Naive thymus-derived CD8-positive, alpha-beta T cell (primary cell): ENCODE measurements around the gene GGT6. TPM values are rescaled to one million over a fixed set of nuclear protein-coding genes. Genes with fewer than 3 reads are reported as not detected.

Experiments
- ATAC-seq, 2 donors: fragments of 150-1000 bp; cut with Tn5 transposase in 1 of 2; sonication (Bioruptor Pico), chemical (Tn5 transposase) in 1 of 2; 1 replicate in 1 of 2; 2 replicates in 1 of 2; pipeline ENCODE4 v1.10.0; 2021; ENCODE audit warnings: mild to moderate bottlenecking in 2 of 2, moderate library complexity in 2 of 2
- POLR2A ChIA-PET: fragments of 350-600 bp; sonication (Branson Sonifier 250); formaldehyde crosslinking; loops from one replicate; lab custom pipeline; 2021; ENCODE audit warnings: antibody characterized with exemption; lab: Charles Lee
- DNase-seq, 10 donors: peaks; one replicate each; pipeline versions ENCODE4 v3.0.0 to v3.0.0-alpha.2; 2020 to 2022
- H3K27ac Mint-ChIP-seq, 10 donors: one replicate each; pipeline ENCODE4 v1.8.0; 2020 to 2022; ENCODE audit warnings: mild to moderate bottlenecking in 10 of 10, mixed read lengths in 10 of 10, moderate library complexity in 4 of 10, inconsistent platforms in 1 of 10
- H3K27me3 Mint-ChIP-seq, 5 donors: one replicate each; pipeline ENCODE4 v1.8.0; 2021 to 2022; ENCODE audit warnings: mixed read lengths in 5 of 5
- H3K36me3 Mint-ChIP-seq, 3 donors: one replicate each; pipeline ENCODE4 v1.8.0; 2020 to 2022; ENCODE audit warnings: mixed read lengths in 3 of 3, mild to moderate bottlenecking in 2 of 3, inconsistent platforms in 1 of 3
- H3K4me1 Mint-ChIP-seq, 4 donors: one replicate each; pipeline ENCODE4 v1.8.0; 2021 to 2022; ENCODE audit warnings: mixed read lengths in 4 of 4
- H3K4me3 Mint-ChIP-seq, 10 donors: one replicate each; pipeline ENCODE4 v1.8.0; 2020 to 2022; ENCODE audit warnings: mild to moderate bottlenecking in 10 of 10, mixed read lengths in 10 of 10, moderate library complexity in 6 of 10, inconsistent platforms in 1 of 10
- H3K9me3 Mint-ChIP-seq, 9 donors: one replicate each; pipeline ENCODE4 v1.8.0; 2020 to 2022; ENCODE audit warnings: mixed read lengths in 9 of 9, mild to moderate bottlenecking in 3 of 9, inconsistent platforms in 1 of 9, moderate library complexity in 1 of 9
- polyA plus RNA-seq, 3 donors: library from polyadenylated mRNA; unstranded; fragments of 300-500 nt; fragmentation: Illumina TruSeq; gene quantifications; one replicate each; pipeline ENCODE4 v1.2.3, GENCODE V29; 2021
- total RNA-seq, 8 experiments: library from RNA in 2 of 8; stranded (reverse) in 2 of 8; gene quantifications; one replicate each; pipeline ENCODE4 v1.2.3 and lab custom pipeline; 2021 to 2026

The GGT6 gene
- total and polyA plus RNA-seq, 5 experiments from 2014 or later = not detected

- POLR2A ChIA-PET = interaction anchor here (0.6 kb wide), 1 partner anchor 18 kb away, joined by 5 read pairs; no protein-coding TSS in a partner anchor
- Mint-ChIP-seq H3K36me3 (peaks cover 0 to 65% (median 2%) of the 10 kb centered on the region in 3 donors), H3K27ac (peak overlapping the region in 1 of 10 donors; percentile 53), H3K9me3 (no peaks in the 10 kb centered on the region), H3K4me1 (peaks cover 0 to 4% (median 0%) of the 10 kb centered on the region in 4 donors), H3K27me3 (no peaks in the 10 kb centered on the region), H3K4me3 (no peak overlapping the region)
- no peak for ATAC-seq
- DNase-seq = no peak
Observed at GRCh38 chr17:4545217-4545951, 15.0 kb downstream of the GGT6 start.

GRCh38 chr17:4544951-4545216 lies 15.5 kb downstream of the GGT6 start:
- Mint-ChIP-seq H3K36me3 (peaks cover 0 to 61% (median 2%) of the 10 kb centered on the region in 3 donors), H3K27me3 (no peaks in the 10 kb centered on the region), H3K4me1 (peaks cover 0 to 4% (median 0%) of the 10 kb centered on the region in 4 donors), H3K4me3 (no peak overlapping the region), H3K27ac (peak overlapping the region in 1 of 10 donors; percentile 53), H3K9me3 (no peaks in the 10 kb centered on the region)
- ATAC-seq = no peak
- DNase-seq = no peak
- POLR2A ChIA-PET = interaction anchor here (0.9 kb wide), 1 partner anchor 10 kb away, joined by 3 read pairs; the partner anchor contains the start of gene MYBBP1A

- Mint-ChIP-seq H3K27ac (peak overlapping the region in 2 of 10 donors; percentile 78 to 87), H3K4me1 (peaks cover 0 to 4% (median 0%) of the 10 kb centered on the region in 4 donors), H3K9me3 (no peaks in the 10 kb centered on the region), H3K36me3 (peaks cover 0 to 61% (median 2%) of the 10 kb centered on the region in 3 donors), H3K27me3 (no peaks in the 10 kb centered on the region), H3K4me3 (no peak overlapping the region)
- no peak for DNase-seq
- no peak for ATAC-seq
- POLR2A ChIA-PET = interaction anchor here (0.6 to 0.9 kb wide), 2 partner anchors 10 to 112 kb away, joined by 3 read pairs; partner anchors contain the start of gene MYBBP1A
Observed at GRCh38 chr17:4544135-4544950, 16.0 kb downstream of the GGT6 start.

GRCh38 chr17:4543557-4544026 lies 16.8 kb downstream of the GGT6 start:
- no peaks in the 10 kb centered on the region for H3K27me3 Mint-ChIP-seq
- POLR2A ChIA-PET = no interaction called here
- peak overlapping the region in 2 of 10 donors; percentile 78 to 87 for H3K27ac Mint-ChIP-seq
- H3K9me3 Mint-ChIP-seq = no peaks in the 10 kb centered on the region
- peaks cover 0 to 60% (median 2%) of the 10 kb centered on the region in 3 donors for H3K36me3 Mint-ChIP-seq
- peaks cover 0 to 4% (median 0%) of the 10 kb centered on the region in 4 donors for H3K4me1 Mint-ChIP-seq
- no peak for DNase-seq
- no peak overlapping the region for H3K4me3 Mint-ChIP-seq
- ATAC-seq = no peak

- H3K27ac Mint-ChIP-seq = peak overlapping the region in 2 of 10 donors; percentile 15 to 37
- peaks cover 0 to 4% (median 0%) of the 10 kb centered on the region in 4 donors for H3K4me1 Mint-ChIP-seq
- POLR2A ChIA-PET = no interaction called here
- H3K36me3 Mint-ChIP-seq = peaks cover 0 to 54% (median 2%) of the 10 kb centered on the region in 3 donors
- H3K4me3 Mint-ChIP-seq = no peak overlapping the region
- DNase-seq = no peak
- H3K27me3 Mint-ChIP-seq = no peaks in the 10 kb centered on the region
- no peaks in the 10 kb centered on the region for H3K9me3 Mint-ChIP-seq
- ATAC-seq = no peak
Observed at GRCh38 chr17:4542726-4543191, 17.6 kb downstream of the GGT6 start.

- Mint-ChIP-seq H3K27ac (peak overlapping the region in 4 of 10 donors; percentile 15 to 79 (median 44)), H3K9me3 (no peaks in the 10 kb centered on the region), H3K36me3 (peaks cover 0 to 51% (median 2%) of the 10 kb centered on the region in 3 donors), H3K4me3 (no peak overlapping the region), H3K27me3 (no peaks in the 10 kb centered on the region), H3K4me1 (peaks cover 0 to 4% (median 0%) of the 10 kb centered on the region in 4 donors)
- POLR2A ChIA-PET = interaction anchor here (1.5 kb wide), 1 partner anchor 12 kb away, joined by 4 read pairs; the partner anchor contains the start of gene MYBBP1A
- no peak for DNase-seq
- no peak for ATAC-seq
Observed at GRCh38 chr17:4542003-4542725, 18.2 kb downstream of the GGT6 start.

GRCh38 chr17:4541328-4542002 lies 18.9 kb downstream of the GGT6 start:
- H3K27ac Mint-ChIP-seq = peak overlapping the region in 2 of 10 donors; percentile 34 to 50
- H3K4me3 Mint-ChIP-seq = no peak overlapping the region
- DNase-seq = no peak
- no peaks in the 10 kb centered on the region for H3K9me3 Mint-ChIP-seq
- H3K4me1 Mint-ChIP-seq = peaks cover 0 to 4% (median 2%) of the 10 kb centered on the region in 4 donors
- no peaks in the 10 kb centered on the region for H3K27me3 Mint-ChIP-seq
- POLR2A ChIA-PET = interaction anchor here (1.5 kb wide), 1 partner anchor 13 kb away, joined by 4 read pairs; the partner anchor contains the start of gene MYBBP1A
- H3K36me3 Mint-ChIP-seq = peaks cover 0 to 44% (median 2%) of the 10 kb centered on the region in 3 donors
- ATAC-seq = no peak

GRCh38 chr17:4540687-4541327 lies 19.6 kb downstream of the GGT6 start:
- peak overlapping the region in 1 of 10 donors; percentile 34 for H3K27ac Mint-ChIP-seq
- H3K9me3 Mint-ChIP-seq = no peaks in the 10 kb centered on the region
- H3K27me3 Mint-ChIP-seq = no peaks in the 10 kb centered on the region
- no peak overlapping the region for H3K4me3 Mint-ChIP-seq
- POLR2A ChIA-PET = interaction anchor here (1.5 kb wide), 1 partner anchor 14 kb away, joined by 4 read pairs; the partner anchor contains the start of gene MYBBP1A
- peaks cover 0 to 40% (median 2%) of the 10 kb centered on the region in 3 donors for H3K36me3 Mint-ChIP-seq
- H3K4me1 Mint-ChIP-seq = peaks cover 0 to 4% (median 2%) of the 10 kb centered on the region in 4 donors
- DNase-seq (no peak), ATAC-seq (no peak)

GRCh38 chr17:4540224-4540651 lies 20.1 kb downstream of the GGT6 start:
- POLR2A ChIA-PET = no interaction called here
- Mint-ChIP-seq H3K27me3 (no peaks in the 10 kb centered on the region), H3K27ac (peak overlapping the region in 1 of 10 donors; percentile 34), H3K4me1 (peaks cover 0 to 5% (median 4%) of the 10 kb centered on the region in 4 donors), H3K36me3 (peaks cover 0 to 40% (median 2%) of the 10 kb centered on the region in 3 donors), H3K9me3 (no peaks in the 10 kb centered on the region), H3K4me3 (no peak overlapping the region)
- no peak for ATAC-seq
- no peak for DNase-seq

GRCh38 chr17:4539576-4540223 lies 20.7 kb downstream of the GGT6 start:
- Mint-ChIP-seq H3K4me3 (no peak overlapping the region), H3K36me3 (peaks cover 0 to 37% (median 2%) of the 10 kb centered on the region in 3 donors), H3K27me3 (no peaks in the 10 kb centered on the region), H3K4me1 (peaks cover 0 to 5% (median 4%) of the 10 kb centered on the region in 4 donors), H3K27ac (peak overlapping the region in 3 of 10 donors; percentile 51 to 87 (median 52)), H3K9me3 (no peaks in the 10 kb centered on the region)
- POLR2A ChIA-PET = no interaction called here
- DNase-seq (peak in 1 of 10 donors; percentile 53), ATAC-seq (no peak)

GRCh38 chr17:4539025-4539424 lies 21.4 kb downstream of the GGT6 start:
- Mint-ChIP-seq H3K27me3 (no peaks in the 10 kb centered on the region), H3K36me3 (peaks cover 0 to 34% (median 2%) of the 10 kb centered on the region in 3 donors), H3K4me3 (no peak overlapping the region), H3K9me3 (no peaks in the 10 kb centered on the region), H3K4me1 (peaks cover 0 to 6% (median 5%) of the 10 kb centered on the region in 4 donors), H3K27ac (no peak overlapping the region)
- POLR2A ChIA-PET = no interaction called here
- no peak for ATAC-seq
- peak in 1 of 10 donors; percentile 37 for DNase-seq
